SK-N-SH treated with all-trans-retinoic acid at 6 μM for 48 hours (cell line): Measurements from ENCODE around the gene ZFAND2B.

Experiments
- ATAC-seq: fragments of 200-7000 bp; cut with Tn5 transposase; 3 replicates; pipeline ENCODE4 v1.9.1; 2020; ENCODE audit warnings: mild to moderate bottlenecking, moderate library complexity
- ESRRG ChIP-seq: fragments of 250-450 bp; sonication (Bioruptor Pico); IDR thresholded peaks from 2 replicates; pipeline ENCODE4 v1.6.1; 2021; ENCODE audit warnings: mild to moderate bottlenecking
- GLIS3 ChIP-seq: fragments of 250-450 bp; sonication (Bioruptor Pico); IDR thresholded peaks from 2 replicates; pipeline ENCODE4 v1.5.0; 2020; ENCODE audit warnings: mild to moderate bottlenecking, moderate library complexity
- ISL1 ChIP-seq: fragments of 250-450 bp; sonication (Bioruptor Pico); IDR thresholded peaks from 2 replicates; pipeline ENCODE4 v2.1.2; 2022; ENCODE audit warnings: mild to moderate bottlenecking, moderate library complexity
- OSR1 ChIP-seq: fragments of 250-450 bp; sonication (Bioruptor Pico); IDR thresholded peaks from 2 replicates; pipeline ENCODE4 v1.8.0; 2022; ENCODE audit warnings: moderate library complexity, mild to moderate bottlenecking, inconsistent platforms
- POU6F1 ChIP-seq: fragments of 250-450 bp; sonication (Bioruptor Pico); IDR thresholded peaks from 2 replicates; pipeline ENCODE4 v1.8.0; 2021; ENCODE audit warnings: low read depth, mild to moderate bottlenecking, moderate library complexity, borderline replicate concordance
- TCF4 ChIP-seq: fragments of 250-450 bp; sonication (Bioruptor Pico); IDR thresholded peaks from 2 replicates; pipeline ENCODE4 v1.8.0; 2021; ENCODE audit warnings: mild to moderate bottlenecking, moderate library complexity, borderline replicate concordance
- TOX ChIP-seq: fragments of 250-450 bp; sonication (Bioruptor Pico); IDR thresholded peaks from 2 replicates; pipeline ENCODE4 v1.8.0; 2021; ENCODE audit warnings: mild to moderate bottlenecking, moderate library complexity, borderline replicate concordance
- ZFP3 ChIP-seq: fragments of 250-450 bp; sonication (Bioruptor Pico); IDR thresholded peaks from 2 replicates; pipeline ENCODE4 v1.5.0; 2020; ENCODE audit warnings: mild to moderate bottlenecking, moderate library complexity
- ZFP30 ChIP-seq: fragments of 450-650 bp; formaldehyde crosslinking; IDR thresholded peaks from 2 replicates; pipeline ENCODE4 v1.5.0; 2022; ENCODE audit warnings: mild to moderate bottlenecking, moderate library complexity
- ZNF565 ChIP-seq: fragments of 450-650 bp; formaldehyde crosslinking; conservative IDR thresholded peaks from 2 replicates; pipeline ENCODE4 v1.5.0; 2020; ENCODE audit warnings: low read depth, mild to moderate bottlenecking, moderate library complexity
- ZNF70 ChIP-seq: fragments of 450-650 bp; formaldehyde crosslinking; IDR thresholded peaks from 2 replicates; pipeline ENCODE4 v1.5.0; 2020; ENCODE audit warnings: mild to moderate bottlenecking, moderate library complexity
- ZNF8 ChIP-seq: fragments of 450-650 bp; formaldehyde crosslinking; IDR thresholded peaks from 2 replicates; pipeline ENCODE4 v1.5.0; 2020; ENCODE audit warnings: mild to moderate bottlenecking, moderate library complexity
- TF ChIP-seq, protein P1 (sequence below): fragments of 250-450 bp; sonication (Bioruptor Pico); IDR thresholded peaks from 2 replicates; pipeline ENCODE4 v1.5.0; 2020; ENCODE audit warnings: mild to moderate bottlenecking, moderate library complexity
- TF ChIP-seq, protein P2 (sequence below): fragments of 250-450 bp; sonication (Bioruptor Pico); IDR thresholded peaks from 2 replicates; pipeline ENCODE4 v1.5.1; 2020; ENCODE audit warnings: low read depth, mild to moderate bottlenecking, moderate library complexity

ZFAND2B gene

GRCh38 chr2:219181531-219181930 is 25.1 kb upstream of the ZFAND2B start:
- ATAC-seq, result no peak
- TF ChIP-seq ZNF8 (CRISPR knock-in tag), result no peak
- TF ChIP-seq GLIS3 (CRISPR knock-in tag), result no peak

GRCh38 chr2:219182331-219183150 is 24.0 kb upstream of the ZFAND2B start:
- no peak for TF ChIP-seq POU6F1 (CRISPR knock-in tag)
- TF ChIP-seq, protein P1, sequence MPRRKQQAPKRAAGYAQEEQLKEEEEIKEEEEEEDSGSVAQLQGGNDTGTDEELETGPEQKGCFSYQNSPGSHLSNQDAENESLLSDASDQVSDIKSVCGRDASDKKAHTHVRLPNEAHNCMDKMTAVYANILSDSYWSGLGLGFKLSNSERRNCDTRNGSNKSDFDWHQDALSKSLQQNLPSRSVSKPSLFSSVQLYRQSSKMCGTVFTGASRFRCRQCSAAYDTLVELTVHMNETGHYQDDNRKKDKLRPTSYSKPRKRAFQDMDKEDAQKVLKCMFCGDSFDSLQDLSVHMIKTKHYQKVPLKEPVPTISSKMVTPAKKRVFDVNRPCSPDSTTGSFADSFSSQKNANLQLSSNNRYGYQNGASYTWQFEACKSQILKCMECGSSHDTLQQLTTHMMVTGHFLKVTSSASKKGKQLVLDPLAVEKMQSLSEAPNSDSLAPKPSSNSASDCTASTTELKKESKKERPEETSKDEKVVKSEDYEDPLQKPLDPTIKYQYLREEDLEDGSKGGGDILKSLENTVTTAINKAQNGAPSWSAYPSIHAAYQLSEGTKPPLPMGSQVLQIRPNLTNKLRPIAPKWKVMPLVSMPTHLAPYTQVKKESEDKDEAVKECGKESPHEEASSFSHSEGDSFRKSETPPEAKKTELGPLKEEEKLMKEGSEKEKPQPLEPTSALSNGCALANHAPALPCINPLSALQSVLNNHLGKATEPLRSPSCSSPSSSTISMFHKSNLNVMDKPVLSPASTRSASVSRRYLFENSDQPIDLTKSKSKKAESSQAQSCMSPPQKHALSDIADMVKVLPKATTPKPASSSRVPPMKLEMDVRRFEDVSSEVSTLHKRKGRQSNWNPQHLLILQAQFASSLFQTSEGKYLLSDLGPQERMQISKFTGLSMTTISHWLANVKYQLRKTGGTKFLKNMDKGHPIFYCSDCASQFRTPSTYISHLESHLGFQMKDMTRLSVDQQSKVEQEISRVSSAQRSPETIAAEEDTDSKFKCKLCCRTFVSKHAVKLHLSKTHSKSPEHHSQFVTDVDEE, result no peak
- TF ChIP-seq, all 23 proteins: peak for 0

GRCh38 chr2:219183151-219183772 is 23.3 kb upstream of the ZFAND2B start:
- ATAC-seq, result no peak

More at GRCh38 chr2:219182331-219183150, 24.0 kb upstream of the ZFAND2B start:
- ATAC-seq, result no peak

DNA sequence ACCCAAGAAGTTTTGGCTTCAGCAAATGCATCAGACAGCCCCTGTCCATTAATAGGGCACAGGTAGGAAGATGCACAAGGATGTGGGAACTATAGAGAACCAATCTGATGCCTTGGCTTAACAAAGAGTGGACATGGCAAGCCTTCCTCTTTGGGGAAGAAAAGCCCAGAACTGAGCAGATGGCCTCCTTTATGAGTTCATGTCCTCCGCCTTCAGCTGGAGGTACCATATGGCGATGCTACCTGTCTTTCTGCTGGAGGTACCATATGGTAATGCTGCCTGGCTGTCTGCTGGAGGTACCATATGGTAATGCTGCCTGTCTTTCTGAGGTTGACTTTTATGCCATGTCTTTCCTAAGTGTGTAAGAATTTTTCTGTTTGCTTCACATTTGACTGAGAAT is 22.5 kb upstream of the ZFAND2B start:
- TF ChIP-seq, protein P1, result no peak
- TF ChIP-seq OSR1 (CRISPR knock-in tag) (no peak), POU6F1 (CRISPR knock-in tag) (no peak), ZFP3 (CRISPR knock-in tag) (no peak)
- TF ChIP-seq, protein P2, sequence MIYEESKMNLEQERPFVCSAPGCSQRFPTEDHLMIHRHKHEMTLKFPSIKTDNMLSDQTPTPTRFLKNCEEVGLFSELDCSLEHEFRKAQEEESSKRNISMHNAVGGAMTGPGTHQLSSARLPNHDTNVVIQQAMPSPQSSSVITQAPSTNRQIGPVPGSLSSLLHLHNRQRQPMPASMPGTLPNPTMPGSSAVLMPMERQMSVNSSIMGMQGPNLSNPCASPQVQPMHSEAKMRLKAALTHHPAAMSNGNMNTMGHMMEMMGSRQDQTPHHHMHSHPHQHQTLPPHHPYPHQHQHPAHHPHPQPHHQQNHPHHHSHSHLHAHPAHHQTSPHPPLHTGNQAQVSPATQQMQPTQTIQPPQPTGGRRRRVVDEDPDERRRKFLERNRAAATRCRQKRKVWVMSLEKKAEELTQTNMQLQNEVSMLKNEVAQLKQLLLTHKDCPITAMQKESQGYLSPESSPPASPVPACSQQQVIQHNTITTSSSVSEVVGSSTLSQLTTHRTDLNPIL (CRISPR knock-in tag), result no peak
- TF ChIP-seq, all 23 proteins: peak for 0
- no peak for ATAC-seq

More at GRCh38 chr2:219183151-219183772, 23.3 kb upstream of the ZFAND2B start:
- TF ChIP-seq OSR1 (CRISPR knock-in tag) (no peak), GLIS3 (CRISPR knock-in tag) (no peak), ZNF565 (no peak), TCF4 (no peak), ISL1 (no peak), ZNF70 (CRISPR knock-in tag) (no peak), ZFP30 (CRISPR knock-in tag) (no peak), TOX (CRISPR knock-in tag) (no peak), ESRRG (CRISPR knock-in tag) (no peak)
- TF ChIP-seq, protein P1, result no peak
- TF ChIP-seq, all 23 proteins: peak for 0
